Mesenteric fat pad (tissue), 1 donor: ENCODE measurements around the gene CLEC16A. TPM values are rescaled to one million over a fixed set of nuclear protein-coding genes. Genes with fewer than 3 reads are reported as not detected.

Experiments
- DNase-seq: peaks from one replicate; pipeline ENCODE4 v3.0.0-alpha.2; 2020; ENCODE audit warnings: low spot score
- total RNA-seq: library from RNA; stranded (reverse); fragmentation: NEBNext Ultra II Directional; extraction: Animal tissue kit (Norgen Biotek cat#: 25700); gene quantifications from one replicate; pipeline ENCODE4 v1.2.1, GENCODE V29; 2021
- donor health status: DM: yes; HTN: yes; CAD: no.

Gene CLEC16A
- total RNA-seq, 1 donor from 2014 or later = 27.5 TPM

GRCh38 chr16:11134722-11135463 is 190.5 kb downstream of the CLEC16A start:
- peak; percentile 88 for DNase-seq

- DNase-seq = peak; percentile 77
Observed at GRCh38 chr16:11135464-11135973, 191.2 kb downstream of the CLEC16A start.

GRCh38 chr16:11136600-11136999 is 192.2 kb downstream of the CLEC16A start:
- peak; percentile 87 for DNase-seq

- DNase-seq = peak; percentile 68
Observed at GRCh38 chr16:11138022-11138768, 193.8 kb downstream of the CLEC16A start.

GRCh38 chr16:11138769-11139325 is 194.5 kb downstream of the CLEC16A start:
- peak; percentile 26 for DNase-seq

- DNase-seq = peak; percentile 37
Observed at GRCh38 chr16:11139326-11140097, 195.1 kb downstream of the CLEC16A start.

GRCh38 chr16:11140098-11140375 is 195.7 kb downstream of the CLEC16A start:
- peak; percentile 76 for DNase-seq

- peak; percentile 53 for DNase-seq
Observed at GRCh38 chr16:11140466-11140865, 196.1 kb downstream of the CLEC16A start.

- peak; percentile 79 for DNase-seq
Observed at GRCh38 chr16:11140867-11141266, 196.5 kb downstream of the CLEC16A start.

- peak; percentile 80 for DNase-seq
Observed at GRCh38 chr16:11141409-11142260, 197.3 kb downstream of the CLEC16A start.

GRCh38 chr16:11142261-11142630 is 197.9 kb downstream of the CLEC16A start:
- no peak for DNase-seq

- no peak for DNase-seq
Observed at GRCh38 chr16:11142951-11143350, 198.6 kb downstream of the CLEC16A start.

GRCh38 chr16:11143372-11144035 is 199.1 kb downstream of the CLEC16A start:
- DNase-seq = no peak

- DNase-seq = no peak
Observed at GRCh38 chr16:11144122-11144521, 199.8 kb downstream of the CLEC16A start.

GRCh38 chr16:11145173-11145818 is 200.9 kb downstream of the CLEC16A start:
- no peak for DNase-seq

GRCh38 chr16:11145819-11146211 is 201.5 kb downstream of the CLEC16A start:
- DNase-seq = no peak

GRCh38 chr16:11147033-11147753 is 202.8 kb downstream of the CLEC16A start:
- no peak for DNase-seq

GRCh38 chr16:11147754-11148444 is 203.5 kb downstream of the CLEC16A start:
- no peak for DNase-seq
